Measurements from ENCODE around the gene OLFML2A.
A peak's percentile ranks its signal among the peaks of the same experiment; 100 is the strongest.

Gene OLFML2A

GRCh38 chr9:124797343-124798103, 20.6 kb downstream of the OLFML2A start:
- no peak for DNase-seq (ENCODE audit: low read depth)

DNA sequence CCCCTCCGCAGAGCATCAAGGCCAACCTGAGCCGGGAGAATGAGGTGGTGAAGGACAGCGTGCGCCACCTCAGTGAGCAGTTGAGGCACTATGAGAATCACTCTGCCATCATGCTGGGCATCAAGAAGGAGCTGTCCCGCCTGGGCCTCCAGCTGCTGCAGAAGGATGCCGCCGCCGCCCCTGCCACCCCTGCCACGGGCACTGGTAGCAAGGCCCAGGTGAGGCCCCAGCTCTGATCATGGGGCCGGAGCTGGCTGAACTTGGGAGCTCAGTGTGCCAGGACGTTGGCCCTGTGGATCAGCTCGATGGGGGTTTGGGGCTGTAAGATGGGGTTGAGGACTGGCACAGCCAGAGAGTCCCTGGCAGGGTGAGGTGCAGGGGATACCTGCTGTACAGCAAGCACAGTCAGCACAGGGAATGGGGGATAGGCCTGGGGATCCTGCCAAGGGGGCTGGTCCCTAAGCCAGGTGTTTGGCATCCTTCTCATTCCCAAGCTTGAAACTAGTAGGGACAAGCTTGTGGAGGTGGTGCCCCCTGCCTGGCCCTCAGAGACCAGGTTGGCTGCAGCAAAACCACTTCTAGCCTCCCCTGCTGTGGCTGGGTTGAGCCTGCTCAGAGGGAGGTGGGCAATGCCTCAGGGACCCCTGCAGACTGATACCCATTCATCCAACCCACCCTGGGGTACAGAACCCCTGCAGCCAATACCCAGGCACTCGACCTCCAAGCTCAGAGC, 22.5 kb downstream of the OLFML2A start:
- DNase-seq (ENCODE audit: low read depth) = no peak

- no peak for DNase-seq (ENCODE audit: low read depth)
Observed at GRCh38 chr9:124800306-124801259, 23.6 kb downstream of the OLFML2A start.

- DNase-seq (ENCODE audit: low read depth) = no peak
Observed at GRCh38 chr9:124801356-124801755, 24.4 kb downstream of the OLFML2A start.

DNA sequence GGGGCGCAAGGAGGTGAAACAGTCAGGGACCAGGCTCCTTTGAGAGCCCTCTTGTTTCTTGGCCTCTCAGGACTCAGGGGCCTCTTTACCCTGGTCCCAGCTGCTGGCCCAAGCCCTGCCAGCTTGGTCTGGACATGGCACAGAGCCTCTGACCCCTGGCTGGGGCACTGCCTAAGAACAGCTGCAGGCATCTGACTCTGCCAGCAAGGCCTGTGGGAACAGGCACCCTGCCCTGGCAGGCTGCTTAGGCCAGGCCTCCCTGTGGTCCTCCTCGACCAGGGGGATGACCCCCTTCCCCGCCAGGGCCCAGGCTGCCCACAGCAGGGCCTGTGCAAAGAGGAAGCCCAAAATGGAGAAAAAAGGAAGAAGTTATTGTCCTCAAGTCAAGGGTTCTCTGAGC, 25.5 kb downstream of the OLFML2A start:
- DNase-seq (ENCODE audit: low read depth) = no peak

DNA sequence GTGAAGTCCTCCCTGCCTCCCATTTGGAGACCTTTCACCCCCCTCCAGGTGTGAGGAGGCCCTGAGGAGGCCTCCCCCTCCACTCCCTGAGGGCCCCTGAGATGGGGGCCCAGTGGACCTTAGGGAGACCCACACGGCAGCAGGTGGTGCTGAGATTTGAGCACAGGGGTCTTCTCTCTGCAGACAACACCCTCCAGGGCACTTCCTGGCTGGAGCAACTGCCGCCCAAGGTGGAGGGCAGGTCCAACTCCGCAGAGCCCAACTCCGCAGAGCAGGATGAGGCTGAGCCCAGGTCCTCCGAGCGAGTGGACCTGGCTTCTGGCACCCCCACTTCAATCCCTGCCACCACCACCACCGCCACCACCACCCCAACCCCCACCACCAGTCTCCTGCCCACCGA, 27.0 kb downstream of the OLFML2A start:
- no peak for DNase-seq (ENCODE audit: low read depth)

DNA sequence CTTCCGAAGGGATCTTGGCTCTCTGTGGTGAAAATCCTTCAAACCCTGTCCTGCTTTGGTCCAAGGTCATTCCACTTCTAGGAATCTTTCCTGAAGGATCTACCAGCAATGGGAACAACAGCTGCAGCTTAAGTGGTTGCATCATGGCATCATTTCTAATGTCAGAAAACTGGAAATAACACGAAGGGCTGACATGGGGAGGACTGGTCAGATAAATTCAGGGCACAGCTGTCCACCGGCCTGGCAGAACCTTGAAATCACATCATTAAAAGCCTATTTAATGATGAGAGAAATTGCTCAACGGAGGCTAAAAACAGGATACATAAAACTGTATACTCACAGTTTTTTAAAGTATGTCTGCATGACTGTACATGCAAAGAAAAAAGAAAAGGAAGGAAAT, 28.3 kb downstream of the OLFML2A start:
- no peak for DNase-seq (ENCODE audit: low read depth)

- no peak for DNase-seq (ENCODE audit: low read depth)
Observed at GRCh38 chr9:124808246-124808956, 31.5 kb downstream of the OLFML2A start.

- DNase-seq (ENCODE audit: low read depth) = no peak
Observed at GRCh38 chr9:124809211-124809610, 32.3 kb downstream of the OLFML2A start.

DNA sequence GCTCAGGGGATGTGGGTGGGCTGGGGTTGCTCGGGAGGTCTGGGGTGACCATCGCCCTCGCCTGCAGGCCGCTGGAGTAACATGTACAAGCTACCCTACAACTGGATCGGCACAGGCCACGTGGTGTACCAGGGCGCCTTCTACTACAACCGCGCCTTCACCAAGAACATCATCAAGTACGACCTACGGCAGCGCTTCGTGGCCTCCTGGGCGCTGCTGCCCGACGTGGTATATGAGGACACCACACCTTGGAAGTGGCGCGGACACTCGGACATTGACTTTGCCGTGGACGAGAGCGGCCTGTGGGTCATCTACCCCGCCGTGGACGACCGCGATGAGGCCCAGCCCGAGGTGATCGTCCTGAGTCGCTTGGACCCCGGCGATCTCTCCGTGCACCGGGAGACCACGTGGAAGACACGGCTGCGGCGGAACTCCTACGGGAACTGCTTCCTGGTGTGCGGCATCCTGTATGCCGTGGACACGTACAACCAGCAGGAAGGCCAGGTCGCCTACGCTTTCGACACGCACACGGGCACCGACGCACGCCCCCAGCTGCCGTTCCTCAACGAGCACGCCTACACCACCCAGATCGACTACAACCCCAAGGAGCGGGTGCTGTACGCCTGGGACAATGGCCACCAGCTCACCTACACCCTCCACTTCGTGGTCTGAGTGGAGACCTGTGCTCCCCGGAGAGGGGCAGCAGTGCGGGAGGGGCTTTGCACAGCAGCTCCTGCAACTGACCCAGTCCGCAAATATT, 33.0 kb downstream of the OLFML2A start:
- no peak for DNase-seq (ENCODE audit: low read depth)

GRCh38 chr9:124810663-124811355, 33.9 kb downstream of the OLFML2A start:
- DNase-seq (ENCODE audit: low read depth) = no peak

GRCh38 chr9:124812441-124812876, 35.5 kb downstream of the OLFML2A start:
- peak; percentile 86 for DNase-seq (ENCODE audit: low read depth)

DNA sequence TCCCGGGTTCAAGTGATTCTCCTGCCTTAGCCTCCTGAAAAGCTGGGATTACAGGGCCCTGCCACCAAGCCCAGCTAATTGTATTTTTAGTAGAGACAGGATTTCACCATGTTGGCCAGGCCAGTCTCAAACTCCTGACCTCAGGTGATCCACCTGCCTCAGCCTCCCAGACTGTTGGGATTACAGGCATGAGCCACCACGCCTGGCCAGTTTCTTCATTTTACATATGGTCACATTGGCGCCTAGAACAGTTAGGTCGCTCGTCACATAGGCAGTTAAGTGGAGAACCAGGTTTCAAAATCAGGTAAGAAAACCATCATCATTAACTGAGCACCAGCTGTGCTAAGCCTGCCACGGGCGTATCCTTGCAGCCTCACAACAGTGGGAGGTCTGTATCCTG, 36.1 kb downstream of the OLFML2A start:
- no peak for DNase-seq (ENCODE audit: low read depth)

GRCh38 chr9:124813501-124814163, 36.7 kb downstream of the OLFML2A start:
- DNase-seq (ENCODE audit: low read depth) = no peak

DNA sequence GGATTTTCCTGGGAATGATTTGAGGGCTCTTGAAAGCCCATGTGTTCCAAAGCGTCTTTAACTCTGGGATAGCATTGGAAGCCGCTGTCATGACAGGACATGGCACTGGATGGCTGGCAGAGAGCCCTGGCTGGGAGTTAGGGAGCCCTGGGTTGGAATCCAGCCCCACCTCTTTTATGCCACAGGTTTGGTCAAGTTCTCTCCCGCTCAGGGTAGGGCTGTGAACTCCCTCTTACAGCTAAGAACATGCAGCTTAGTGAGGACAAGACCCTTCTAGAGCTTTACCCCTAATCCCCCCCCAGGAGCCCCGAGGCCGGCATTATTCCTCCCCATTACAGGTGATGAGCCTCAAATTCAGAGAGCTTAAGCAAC, 37.2 kb downstream of the OLFML2A start:
- no peak for DNase-seq (ENCODE audit: low read depth)

DNA sequence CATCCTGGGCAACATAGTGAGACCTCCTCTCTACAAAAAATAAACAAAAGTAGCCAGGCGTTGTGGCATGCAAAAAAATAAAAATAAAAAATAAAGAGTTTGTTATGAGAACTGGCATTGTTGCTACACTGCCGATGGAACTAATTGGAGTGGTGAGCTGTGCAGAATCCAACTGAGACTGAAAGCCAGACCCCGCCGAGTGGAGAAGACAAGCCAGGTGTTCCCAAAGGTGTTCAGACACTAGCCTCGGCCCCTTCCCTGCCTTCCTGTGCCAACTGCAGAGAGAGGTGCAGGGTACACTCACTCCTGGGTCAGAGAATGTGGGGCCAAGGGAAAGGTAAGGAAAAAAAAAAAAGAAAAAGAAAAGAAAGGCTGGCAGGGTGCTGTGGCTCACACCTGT, 38.7 kb downstream of the OLFML2A start:
- no peak for DNase-seq (ENCODE audit: low read depth)

DNA sequence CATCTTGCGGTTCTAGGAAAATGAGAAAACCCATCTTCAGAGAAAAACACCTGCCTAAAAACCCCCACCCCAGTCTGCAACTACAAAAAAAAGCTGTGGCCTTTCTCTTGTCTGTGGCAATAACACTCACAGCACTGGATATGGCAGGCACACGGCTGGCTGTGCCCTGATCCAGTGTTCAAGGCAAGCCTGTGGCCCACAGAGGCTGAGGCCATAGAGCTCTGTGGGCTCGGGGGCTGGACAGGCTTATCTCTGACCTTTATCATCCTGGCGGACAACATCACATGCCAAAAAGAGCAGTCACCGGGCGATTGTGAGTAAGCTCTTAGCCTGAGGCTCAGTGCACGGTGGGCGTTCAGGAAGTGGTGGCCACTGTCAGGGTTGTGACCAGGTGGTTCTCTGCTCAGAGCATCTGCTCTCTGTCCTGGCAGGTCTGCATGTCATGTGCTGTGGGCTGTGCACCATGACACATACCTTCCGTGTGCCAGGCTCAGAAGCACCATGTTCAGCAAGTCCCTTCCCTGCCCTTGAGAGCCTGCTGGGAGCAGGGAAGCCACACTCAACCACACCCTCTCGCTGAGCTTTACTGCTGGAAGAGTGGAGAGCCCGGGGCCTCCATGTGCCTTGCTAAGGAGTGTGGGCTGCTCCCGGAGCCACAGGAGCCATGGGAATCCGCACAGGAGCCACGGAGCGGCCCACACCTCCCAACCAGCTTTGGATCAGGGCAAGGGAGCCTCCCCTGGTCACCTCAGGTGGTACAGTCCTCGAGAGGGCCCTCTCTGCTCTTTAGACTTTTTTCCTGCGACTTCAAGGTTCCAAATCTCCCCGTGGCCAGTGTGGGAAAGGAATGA, 41.7 kb downstream of the OLFML2A start:
- DNase-seq (ENCODE audit: low read depth) = no peak

- no peak for DNase-seq (ENCODE audit: low read depth)
Observed at GRCh38 chr9:124820698-124821623, 44.0 kb downstream of the OLFML2A start.

Measured in GM04504 (cell line).